Activated CD8-positive, alpha-beta memory T cell treated with anti-CD3 and anti-CD28 coated beads, Interleukin-2, amount 50 U/mL, for 1 hour (primary cell): ENCODE measurements around the gene TUBB4B.

Experiments
- DNase-seq: peaks from one replicate; pipeline ENCODE4 v3.0.0-alpha.2; 2020; ENCODE audit errors: extremely low read depth

TUBB4B gene

DNA sequence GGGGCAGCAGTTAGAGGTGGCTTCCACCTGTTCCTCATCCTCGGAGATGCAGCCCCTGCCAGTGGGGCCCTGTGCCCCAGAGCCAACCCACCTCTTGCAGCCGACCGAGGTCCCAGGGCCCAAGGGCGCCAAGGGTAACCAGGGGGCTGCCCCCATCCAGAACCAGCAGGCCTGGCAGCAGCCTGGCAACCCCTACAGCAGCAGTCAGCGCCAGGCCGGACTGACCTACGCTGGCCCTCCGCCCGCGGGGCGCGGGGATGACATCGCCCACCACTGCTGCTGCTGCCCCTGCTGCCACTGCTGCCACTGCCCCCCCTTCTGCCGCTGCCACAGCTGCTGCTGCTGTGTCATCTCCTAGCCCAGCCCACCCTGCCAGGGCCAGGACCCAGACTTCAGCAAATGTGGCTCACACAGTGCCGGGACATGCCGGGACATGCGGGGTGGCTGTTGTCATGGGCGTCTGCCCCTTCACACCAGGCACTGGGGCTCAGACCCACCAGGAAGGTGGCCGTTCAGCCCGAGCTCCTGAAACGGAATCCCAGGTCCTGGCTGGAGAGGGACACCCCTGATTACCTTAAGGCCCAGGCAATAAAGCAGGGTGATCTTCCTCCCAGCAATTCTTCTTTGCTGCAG lies 15.3 kb upstream of the TUBB4B start:
- DNase-seq: no peak

DNA sequence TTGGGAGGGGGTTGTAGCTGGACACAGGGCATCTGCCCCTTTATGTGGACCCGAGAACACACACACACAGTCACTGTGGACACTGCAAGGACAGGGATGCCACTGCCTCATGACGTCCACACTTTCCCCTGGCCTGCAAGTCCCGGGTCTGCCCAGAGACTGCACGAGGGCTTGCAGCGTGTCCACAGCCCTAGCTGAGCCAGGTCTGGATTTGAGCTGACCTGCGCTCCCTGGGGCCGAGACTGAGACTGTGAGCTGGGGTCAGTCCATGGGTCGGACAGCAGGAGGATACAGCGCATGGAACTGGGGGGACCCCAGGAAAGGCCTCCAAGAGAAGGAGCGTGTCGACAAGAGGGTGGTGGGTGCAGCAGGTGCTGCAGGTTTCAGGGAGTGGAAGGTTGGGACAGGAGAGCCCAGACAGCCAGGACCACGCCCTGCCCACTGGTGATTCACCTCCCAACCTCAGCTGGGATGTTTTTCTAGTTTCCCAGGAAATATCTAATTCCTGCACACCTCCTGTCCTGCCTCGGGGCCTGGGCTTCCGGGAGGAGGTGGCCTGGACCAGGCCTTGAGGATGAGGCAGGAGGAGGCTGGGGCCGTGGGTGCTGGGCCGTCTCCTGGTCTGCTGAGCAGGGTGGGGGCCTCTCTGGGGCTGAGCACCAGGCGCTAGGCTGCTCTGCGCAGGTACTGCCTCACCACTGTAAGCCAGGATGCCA lies 14.6 kb upstream of the TUBB4B start:
- DNase-seq: no peak

DNA sequence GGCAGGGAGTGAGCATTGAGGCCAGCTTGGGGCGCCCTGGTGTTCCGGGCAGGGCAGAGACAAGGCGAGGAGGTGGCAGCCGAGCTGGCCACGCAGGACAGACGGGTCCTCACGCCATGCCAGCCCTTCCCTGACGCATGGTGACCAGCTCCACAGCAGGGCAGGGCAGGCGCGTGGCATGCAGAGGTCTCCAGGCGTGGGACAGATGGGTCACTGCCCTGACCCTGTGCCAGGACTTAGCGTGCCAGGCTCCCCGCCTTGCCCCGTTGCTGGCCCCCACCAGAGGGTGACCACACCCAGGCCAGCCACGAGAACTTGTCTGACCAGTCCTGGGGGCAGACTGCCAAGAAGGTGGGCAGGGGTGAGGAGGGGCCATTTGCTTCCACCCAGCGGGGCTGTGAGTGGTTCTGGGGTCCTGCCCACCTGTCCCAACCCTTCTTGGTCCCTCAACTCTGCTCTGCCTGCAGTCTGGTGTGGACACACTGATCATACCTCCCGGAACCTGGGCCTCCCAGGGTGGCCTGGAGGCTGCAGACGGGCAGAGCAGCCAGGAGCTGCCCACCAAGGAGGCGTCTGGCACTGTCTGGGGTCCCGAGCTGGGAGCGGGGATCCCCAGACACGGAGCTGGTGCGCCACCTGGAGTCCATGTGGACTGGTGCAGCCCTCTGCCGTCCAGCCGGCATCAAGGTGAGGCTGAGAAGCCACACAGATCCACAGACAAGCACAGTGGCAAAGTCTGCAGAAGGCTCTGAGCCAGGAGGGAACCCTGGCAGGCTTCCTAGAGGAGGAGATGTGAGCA lies 13.8 kb upstream of the TUBB4B start, which contains the start of gene RNF224:
TSS of gene RNF224 (plus strand) at position 449 of the 799 bp plus-strand sequence. CDS start 834 bp downstream, outside the sequence.
- DNase-seq: peak; percentile 61

DNA sequence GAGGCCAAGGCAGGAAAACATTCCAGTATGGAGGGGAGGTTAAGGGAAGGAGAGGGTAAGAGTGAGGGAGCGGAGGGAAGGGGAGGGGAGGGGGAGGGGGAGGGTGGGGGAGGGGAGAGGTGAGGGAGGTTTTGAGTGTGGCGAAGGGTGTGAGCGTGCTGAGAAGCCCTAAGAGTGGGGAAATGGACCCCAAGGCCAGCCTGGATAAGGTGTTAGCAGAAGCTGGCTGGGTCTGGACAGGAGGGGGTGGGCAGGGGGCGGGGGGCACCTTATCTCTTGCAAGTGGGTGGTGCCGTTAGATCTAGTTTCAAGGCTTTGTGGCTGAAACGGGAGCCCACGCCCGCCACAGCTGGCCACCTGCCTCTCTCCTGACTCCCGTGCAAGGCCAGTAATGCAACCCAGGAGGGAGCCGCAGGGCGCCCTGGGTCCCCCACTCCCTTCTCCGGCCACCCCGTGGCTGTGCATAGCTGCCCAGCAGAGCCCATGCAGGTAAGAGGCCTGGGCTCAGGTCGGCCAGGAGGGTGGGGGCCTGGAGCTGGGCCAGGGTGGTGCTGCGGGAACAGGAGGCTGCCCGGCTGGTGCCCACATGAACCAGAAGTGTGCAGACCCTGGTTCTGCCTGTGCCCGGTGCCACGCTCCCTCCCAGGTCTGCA lies 13.1 kb upstream of the TUBB4B start:
- DNase-seq: no peak

DNA sequence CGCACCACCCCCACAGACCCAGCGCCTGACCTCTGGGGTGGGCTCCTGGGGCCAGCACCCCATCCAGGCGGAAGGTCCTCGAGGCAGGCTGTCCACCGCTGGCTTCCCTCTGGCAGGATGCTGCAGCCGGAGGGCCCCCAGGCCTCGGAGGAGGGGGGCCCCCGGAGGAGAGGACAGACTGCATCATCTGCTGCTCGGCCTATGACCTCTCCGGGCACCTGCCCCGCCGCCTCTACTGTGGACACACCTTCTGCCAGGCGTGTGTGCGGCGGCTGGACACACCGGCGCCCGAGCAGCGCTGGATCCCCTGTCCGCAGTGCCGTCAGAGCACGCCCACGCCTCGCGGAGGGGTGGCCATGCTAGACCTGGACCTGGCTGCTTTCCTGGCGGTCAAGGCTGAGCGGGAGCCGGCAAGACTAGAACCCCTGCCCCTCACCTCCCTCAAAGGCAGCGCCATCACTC lies 12.6 kb upstream of the TUBB4B start:
- no peak for DNase-seq

DNA sequence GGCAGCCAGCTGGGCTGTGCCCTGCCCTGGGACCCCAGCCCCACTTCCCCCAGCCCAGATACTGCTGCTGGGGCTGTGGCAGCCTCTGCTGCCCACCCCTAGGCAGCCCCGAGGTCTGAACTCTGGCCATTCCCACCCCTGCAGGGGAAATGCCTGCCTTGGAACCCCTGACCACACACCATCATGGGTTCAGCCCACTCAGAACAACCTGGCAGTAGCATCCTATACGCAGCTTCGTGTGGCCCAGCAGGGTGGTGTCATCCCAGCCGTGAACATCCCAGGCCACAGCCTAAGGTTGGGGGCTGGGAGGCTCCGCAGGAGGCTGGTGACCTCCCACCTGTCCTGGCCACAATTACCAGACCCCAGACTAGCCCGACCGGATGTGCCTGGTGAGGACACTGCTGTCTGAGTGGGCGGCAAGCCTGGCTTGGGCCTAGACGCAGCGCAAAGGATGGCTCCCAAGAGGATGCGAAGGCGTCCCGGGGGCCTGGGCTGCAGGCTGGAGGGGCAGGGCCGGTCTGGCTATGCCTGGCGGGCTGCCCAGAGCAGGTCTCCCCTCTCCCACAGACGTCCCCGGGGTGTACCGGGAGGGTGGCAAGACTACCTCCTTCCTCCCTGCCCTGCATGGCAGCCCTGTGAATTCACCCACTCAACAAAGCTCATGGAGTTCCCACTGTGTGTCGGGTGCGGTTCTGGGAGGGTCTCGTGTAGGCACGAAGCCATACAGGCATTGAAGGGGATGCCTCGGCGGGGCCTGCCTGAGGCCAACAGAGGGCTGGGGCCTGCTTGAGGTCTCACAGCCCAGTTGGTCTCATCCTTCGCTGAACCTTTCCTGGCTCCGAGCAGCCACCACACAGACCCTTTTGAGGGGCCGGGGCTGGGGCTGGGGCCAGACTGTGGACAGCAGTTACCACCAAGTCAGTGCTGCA lies 11.9 kb upstream of the TUBB4B start:
- no peak for DNase-seq

DNA sequence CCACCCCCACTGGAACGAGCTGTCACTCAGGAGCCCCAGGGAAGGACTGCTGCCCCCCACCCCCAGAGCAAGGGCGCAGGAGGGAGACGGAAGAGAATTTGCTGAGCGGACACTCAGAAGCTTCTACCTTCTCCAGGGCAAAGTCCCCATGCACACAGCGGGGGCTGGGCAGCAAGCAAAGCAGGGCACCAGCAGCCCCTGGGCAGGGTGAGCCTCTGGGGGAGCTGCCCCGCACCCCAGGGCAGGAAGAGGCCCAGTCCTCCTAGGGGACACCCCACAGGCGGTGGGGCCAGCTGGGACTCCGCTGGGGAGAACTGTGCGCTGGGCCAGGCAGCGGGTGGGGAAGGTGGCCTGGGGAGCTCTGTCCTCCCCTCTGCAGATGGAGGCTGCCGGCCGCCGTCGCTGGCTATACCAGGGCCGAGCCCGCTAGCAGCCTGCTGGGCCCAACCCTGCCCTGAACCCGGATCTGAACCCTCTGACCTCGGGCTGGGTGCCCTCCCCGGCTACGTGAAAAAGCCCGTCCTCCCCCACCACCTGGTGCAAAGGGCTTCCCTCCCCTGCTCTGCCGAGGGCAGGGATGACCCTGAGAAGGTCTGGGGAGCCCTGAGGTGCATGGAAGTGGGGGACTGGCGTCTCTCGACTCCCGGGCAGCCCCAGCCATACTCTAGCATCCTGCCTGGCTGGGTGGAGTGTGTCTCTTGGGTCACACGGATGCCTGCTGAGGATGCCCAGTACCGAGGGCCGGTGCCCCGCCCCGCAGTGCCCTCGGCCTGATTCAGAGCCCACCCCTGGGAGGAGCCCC lies 11.0 kb upstream of the TUBB4B start:
- DNase-seq: no peak

DNA sequence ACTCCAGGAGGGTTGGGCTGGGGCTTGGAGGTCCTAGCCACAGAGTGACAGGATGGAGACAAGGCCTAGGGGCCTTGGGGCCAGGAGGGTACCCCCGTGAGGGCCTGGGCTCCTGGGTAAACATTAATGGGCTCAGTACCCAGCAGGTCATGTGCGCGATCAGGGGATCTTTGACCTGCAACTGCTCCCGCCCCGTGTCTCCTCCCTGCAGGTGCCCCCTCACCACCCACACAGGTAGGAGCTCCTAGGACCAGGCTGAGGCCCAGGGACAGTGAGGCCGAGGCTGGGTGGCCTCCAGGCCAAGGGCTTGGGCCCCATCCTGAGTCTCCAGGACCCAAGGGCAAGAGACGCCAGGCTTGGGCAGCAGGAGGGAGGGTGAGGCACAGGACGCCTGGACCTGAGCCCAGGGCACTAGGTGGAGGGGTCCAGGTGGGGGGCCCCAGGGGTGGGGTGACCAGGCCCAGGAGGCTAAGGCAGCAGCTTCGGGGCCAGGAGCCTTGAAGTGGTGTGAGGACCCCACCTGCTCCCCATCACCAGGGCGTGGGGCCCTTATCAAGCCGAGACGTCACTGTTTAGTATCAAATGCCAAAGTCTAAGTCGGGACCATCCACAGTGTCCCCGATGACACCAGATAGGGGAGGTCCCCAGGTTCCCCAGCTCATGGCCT lies 10.2 kb upstream of the TUBB4B start, which contains the start of gene SLC34A3:
TSS of gene SLC34A3 (plus strand) at position 197 of the 667 bp plus-strand sequence. CDS start 802 bp downstream, outside the sequence.
- DNase-seq: no peak

DNA sequence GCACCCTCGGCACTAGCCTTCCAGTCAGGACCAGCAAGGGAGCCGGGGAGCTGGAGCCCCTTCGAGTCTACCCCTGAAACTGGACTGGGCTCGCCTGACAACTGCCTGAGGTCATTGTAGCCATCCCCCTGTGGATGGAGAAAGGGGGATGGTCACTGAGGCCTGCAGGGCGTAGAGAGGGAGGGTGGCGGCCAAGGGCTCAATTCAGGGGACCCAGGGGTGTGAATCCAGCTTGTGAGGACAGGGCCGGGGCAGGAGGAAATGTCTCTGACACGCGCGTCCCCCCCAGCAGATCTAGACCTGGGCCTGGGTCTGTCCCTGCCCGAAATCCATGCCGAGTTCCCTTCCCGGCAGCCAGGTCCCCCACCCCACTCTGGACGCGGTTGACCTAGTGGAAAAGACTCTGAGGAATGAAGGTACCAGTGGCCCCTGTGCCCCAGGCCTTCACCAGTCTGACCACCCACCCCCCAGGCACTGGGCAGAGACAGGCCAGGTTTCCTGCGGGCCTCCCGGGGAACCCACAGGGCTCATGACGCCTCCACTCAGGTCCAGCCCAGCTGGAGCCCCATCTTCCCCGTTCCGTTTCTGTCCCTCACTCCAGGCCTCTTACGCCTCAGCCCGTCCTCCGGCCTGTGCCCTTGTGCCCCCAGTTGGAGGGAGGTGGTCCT lies 9.6 kb upstream of the TUBB4B start:
- DNase-seq: no peak

DNA sequence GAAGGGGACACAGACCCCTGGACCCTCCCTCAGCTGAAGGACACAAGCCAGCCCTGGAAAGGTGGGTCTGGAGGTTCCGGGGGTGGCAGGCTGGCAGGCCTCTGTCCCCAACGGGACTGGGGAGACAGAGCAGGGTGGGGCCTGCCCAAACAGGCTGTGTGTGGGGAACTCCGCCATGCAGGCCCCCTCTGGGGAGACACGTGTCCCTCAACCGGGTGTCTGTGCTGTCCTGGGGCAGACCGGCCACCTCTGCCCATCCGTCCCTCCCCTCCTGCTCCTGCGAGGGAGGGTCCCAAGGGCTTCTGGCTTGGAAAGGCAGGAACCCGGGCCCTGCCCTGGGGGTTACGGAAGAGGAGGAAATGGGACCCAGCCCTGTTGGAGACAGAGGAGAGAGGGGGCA lies 9.0 kb upstream of the TUBB4B start:
- no peak for DNase-seq

DNA sequence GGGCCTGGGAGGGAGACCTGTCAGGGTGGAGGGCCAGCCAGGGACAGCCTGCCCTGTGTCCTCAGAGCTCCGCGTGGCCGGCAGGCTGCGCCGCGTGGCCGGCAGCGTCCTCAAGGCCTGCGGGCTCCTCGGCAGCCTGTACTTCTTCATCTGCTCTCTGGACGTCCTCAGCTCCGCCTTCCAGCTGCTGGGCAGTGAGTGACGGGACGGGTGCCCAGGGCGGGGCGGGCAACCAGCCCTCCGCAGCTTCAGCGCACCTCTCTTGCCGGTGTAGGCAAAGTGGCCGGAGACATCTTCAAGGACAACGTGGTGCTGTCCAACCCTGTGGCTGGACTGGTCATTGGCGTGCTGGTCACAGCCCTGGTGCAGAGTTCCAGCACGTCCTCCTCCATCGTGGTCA lies 8.6 kb upstream of the TUBB4B start:
- DNase-seq: no peak

DNA sequence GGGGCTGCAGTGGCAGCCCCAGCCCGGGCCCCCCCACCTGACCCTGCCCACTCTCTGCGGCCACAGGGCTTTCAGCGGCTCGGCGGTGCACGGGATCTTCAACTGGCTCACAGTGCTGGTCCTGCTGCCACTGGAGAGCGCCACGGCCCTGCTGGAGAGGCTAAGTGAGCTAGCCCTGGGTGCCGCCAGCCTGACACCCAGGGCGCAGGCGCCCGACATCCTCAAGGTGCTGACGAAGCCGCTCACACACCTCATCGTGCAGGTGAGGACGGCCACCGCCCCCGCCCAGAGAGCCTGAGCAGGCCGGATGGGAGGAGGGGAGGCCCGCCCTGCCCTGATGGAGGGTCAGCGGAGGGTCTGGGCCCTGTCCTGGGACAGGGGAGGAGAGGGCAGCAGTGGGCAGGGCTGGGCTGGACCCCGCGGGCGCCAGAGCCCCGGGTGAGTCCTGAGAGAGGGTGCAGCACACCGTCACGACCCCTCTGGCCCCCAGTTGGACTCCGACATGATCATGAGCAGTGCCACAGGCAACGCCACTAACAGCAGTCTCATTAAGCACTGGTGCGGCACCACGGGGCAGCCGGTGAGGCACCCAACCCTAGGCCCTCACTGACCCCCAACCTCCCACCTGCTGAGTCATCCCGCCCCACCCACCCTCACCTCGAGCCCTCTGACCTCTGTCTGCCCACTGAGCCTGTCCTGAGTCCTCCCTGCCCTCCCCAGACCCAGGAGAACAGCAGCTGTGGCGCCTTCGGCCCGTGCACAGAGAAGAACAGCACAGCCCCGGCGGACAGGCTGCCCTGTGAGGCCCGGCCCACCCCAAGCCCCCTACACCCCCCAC lies 7.7 kb upstream of the TUBB4B start:
- DNase-seq: no peak

DNA sequence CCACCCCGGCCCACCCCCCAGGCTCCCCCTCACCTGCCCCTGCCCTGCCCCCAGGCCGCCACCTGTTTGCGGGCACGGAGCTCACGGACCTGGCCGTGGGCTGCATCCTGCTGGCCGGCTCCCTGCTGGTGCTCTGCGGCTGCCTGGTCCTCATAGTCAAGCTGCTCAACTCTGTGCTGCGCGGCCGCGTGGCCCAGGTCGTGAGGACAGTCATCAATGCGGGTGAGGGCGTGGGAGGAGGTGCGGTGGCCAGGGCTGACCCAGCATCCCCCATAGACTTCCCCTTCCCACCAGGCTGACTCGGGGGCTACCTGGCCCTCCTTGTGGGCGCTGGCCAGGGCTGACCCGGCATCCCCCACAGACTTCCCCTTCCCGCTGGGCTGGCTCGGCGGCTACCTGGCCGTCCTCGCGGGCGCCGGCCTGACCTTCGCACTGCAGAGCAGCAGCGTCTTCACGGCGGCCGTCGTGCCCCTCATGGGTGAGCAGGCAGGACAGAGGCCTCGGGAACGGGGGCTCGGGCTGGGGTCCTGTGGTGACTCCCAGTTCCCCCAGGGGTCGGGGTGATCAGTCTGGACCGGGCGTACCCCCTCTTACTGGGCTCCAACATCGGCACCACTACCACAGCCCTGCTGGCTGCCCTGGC lies 6.9 kb upstream of the TUBB4B start:
- no peak for DNase-seq

DNA sequence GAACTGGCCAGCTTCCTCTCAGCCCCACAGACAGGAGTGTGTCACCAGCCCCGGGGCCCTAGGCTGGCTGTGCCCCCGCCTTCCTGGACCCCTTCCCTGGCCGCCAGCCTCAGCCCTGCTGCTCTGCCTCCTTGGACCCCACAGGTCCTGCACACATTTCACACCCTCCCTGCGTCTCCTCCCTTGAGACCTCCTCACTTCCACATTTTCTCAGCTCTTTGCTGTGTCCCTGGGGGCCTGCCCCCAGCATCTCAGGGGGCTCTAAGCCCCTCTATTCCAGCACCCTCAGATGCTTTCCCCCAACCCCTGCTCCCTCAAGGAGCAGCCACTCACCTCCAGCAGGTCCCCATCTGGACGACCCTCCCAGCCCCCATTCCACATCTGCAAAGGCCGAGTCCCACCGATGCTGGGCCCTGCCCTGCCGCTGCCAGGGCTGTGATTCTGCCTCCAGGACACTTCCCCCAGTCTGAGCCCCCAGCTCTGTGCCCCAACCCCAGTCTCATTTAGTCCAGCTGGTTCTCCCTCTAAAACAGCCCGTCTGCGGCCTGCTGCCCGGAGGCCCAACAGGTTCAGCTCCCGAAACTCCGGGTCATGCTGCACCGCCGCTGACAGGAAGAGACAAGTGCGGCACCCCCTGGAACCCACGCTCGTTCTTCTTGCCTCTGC lies 6.2 kb upstream of the TUBB4B start:
- DNase-seq: no peak

DNA sequence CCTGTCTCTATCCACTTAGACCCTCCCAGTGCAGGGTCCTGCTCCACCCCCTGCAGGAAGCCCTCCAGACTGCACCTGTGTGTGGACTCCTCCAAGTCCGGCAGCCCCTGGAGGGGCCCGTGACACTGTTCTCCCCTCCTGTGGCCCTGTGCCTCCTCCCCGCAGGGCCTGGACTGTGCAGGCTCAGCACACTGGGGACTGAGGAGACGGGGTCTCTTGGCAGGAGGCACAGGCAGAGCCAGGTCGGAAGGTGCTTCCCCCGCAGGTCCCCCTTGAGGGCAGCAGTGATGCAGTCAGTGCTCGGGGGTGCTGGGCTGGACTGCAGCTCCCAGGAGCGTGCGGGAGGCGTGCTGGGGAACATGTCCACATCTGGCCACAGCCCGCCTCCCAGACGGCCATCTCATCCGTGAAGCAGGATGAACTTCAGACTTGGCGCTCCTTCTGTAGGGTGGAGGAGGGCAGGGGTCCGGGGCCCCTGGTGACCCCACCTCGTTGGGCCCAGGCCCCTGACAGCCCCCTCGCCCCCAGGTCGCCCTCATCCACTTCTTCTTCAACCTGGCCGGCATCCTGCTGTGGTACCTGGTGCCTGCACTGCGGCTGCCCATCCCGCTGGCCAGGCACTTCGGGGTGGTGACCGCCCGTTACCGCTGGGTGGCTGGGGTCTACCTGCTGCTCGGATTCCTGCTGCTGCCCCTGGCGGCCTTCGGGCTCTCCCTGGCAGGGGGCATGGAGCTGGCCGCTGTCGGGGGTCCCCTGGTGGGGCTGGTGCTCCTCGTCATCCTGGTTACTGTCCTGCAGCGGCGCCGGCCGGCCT lies 5.5 kb upstream of the TUBB4B start:
- DNase-seq: no peak
